Stimulated activated CD8-positive, alpha-beta memory T cell treated with anti-CD3 and anti-CD28 coated beads, Interleukin-15, amount 100 ng/mL, for 48 hours (primary cell): Measurements from ENCODE around the gene LIN52.

ENCODE experiments used
- DNase-seq, 2 donors: peaks; one replicate each; pipeline ENCODE4 v3.0.0-alpha.2; 2020; ENCODE audit warnings: low read depth in 2 of 2

Gene LIN52

GRCh38 chr14:74237441-74237840 lies 152.7 kb downstream of the LIN52 start:
- DNase-seq = no peak

DNA sequence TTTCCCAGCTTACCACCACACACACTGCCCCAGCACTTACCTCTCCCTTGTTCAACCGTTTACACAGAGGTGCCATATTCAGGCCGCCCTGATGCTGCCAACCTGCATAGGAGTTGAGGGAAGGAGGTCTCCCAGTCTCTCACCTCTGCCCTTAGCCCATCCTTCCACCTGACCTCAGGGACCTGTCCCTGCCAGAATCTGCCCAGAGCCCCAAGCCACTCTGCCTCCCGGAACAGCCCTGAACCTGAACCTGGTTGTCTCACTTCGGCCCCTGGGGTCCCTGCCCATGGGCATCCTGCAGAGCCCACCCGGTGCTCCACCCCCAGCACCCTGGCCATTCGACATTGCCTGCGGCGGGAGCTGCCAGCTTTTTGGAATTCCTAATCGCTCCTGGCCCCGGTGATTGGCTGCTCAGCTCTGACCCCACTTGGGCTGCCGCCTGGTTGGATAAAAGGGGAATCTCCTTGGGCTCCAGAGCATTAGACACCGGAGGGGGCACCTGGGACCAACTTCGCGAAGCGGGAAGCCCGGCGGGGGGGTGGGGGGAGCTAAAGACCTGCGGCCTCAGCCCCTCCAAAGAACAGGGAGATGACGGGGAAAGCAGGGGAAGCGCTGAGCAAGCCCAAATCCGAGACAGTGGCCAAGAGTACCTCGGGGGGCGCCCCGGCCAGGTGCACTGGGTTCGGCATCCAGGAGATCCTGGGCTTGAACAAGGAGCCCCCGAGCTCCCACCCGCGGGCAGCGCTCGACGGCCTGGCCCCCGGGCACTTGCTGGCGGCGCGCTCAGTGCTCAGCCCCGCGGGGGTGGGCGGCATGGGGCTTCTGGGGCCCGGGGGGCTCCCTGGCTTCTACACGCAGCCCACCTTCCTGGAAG lies 154.5 kb downstream of the LIN52 start, which contains the start of gene VSX2:
VSX2 (plus strand) TSS at position 476 of the 874 bp plus-strand sequence; CDS start at position 589, 113 bp downstream.
- no peak for DNase-seq

DNA sequence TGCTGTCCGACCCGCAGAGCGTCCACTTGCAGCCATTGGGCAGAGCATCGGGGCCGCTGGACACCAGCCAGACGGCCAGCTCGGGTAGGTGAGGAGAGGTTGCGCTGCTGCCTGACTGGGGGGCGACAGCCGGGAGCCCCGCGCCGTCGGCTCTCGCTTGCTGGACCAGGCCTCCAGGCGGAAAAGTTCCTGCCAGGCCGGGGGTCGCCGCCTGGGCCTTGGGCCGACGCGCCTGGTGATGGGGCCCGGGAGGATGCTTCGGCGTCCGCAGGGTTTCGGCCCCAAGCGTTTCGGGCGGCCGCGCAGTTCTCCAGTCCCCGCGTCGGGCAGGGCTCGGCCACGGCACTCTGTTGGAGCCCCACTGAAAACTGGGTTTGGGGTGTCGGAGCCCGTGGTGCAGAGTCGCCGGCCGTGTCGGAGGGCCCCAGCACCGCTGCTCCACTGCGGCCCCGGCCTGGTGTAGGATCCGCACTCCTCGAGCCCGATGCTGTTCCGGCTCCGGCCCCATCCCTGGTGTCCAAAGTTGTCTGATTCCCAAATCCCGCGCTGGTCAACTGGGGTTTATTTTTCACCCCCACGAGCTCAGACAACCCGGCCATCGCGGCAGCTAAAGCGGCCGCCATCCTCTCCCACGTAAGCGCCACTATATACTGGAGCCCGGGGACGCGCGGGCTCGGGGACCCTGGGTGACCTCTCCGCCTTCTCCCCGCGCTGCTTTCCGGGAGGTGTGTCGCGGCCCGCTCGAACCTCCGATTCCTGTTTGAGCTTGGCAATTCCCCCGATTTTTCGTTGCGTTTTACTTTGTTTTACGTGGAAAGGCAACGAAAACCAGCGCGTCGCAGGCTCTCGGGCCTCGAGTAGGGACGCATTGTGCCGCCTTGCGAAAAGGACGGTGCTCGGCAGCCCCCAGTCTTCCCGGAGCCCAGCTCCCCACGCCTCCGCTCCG lies 155.4 kb downstream of the LIN52 start:
- no peak for DNase-seq

- DNase-seq = no peak
Measured at GRCh38 chr14:74240794-74241651, 156.3 kb downstream of the LIN52 start.

DNA sequence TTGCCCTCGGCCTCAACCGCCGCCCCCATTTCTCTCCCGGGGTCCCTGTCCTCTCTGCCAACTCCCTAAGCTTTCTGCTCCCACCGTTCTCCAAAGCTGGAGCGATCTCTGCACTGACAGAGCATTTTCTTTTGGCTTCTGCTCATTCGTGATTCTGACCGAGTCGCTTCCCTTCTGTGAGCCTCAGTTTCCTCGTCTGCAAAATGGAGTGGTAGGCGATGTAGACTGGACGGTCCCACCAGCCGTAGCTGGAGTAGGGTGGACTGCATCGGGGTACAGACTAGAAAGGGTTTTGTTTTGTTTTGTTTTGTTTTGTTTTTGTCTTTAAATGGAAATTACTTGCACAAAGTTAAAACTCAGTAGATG lies 156.9 kb downstream of the LIN52 start:
- DNase-seq = no peak

- no peak for DNase-seq
Measured at GRCh38 chr14:74242021-74242779, 157.4 kb downstream of the LIN52 start.

GRCh38 chr14:74242780-74243042 lies 158.0 kb downstream of the LIN52 start:
- DNase-seq = no peak

GRCh38 chr14:74243051-74243450 lies 158.3 kb downstream of the LIN52 start:
- DNase-seq = no peak

GRCh38 chr14:74244115-74244514 lies 159.4 kb downstream of the LIN52 start:
- no peak for DNase-seq

DNA sequence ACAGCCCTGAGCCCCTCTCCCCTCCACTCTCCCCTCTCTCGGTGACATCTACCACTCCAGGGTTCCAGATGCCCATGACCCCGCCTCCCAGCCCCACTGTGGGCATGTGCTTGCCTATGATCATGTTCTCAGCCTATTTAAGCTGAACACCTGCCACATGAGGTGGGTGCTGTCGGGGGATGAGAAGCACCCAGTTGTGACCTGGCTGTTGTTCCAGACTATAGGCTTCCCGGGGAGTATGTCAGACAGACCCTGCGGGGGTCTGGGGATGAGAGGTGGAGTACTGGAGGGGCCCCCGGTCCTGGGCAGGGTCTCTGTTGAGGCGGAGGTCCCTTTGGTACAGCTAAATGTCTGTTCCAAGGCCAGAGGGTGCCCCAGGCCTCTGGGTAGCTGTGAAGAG lies 160.5 kb downstream of the LIN52 start:
- DNase-seq = no peak

DNA sequence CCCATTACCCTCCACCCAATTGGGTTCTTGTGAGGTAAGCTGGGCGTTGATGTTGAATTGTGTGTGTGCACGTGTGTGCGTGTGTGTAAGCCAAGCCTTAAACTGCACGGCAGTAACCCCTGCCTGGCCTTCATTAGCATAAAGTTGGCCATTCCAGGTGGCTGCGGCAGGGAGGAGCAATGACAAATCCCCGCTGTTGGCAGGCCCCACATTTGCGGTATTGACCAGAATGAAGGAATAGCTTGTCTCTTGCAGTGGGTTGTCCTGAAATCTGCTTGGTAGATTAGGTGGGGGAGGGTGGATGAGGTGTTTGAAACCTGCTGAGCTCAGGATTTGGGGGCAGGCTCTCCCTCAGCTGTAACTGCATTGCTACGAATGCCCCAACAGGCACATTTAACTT lies 161.8 kb downstream of the LIN52 start:
- no peak for DNase-seq

DNA sequence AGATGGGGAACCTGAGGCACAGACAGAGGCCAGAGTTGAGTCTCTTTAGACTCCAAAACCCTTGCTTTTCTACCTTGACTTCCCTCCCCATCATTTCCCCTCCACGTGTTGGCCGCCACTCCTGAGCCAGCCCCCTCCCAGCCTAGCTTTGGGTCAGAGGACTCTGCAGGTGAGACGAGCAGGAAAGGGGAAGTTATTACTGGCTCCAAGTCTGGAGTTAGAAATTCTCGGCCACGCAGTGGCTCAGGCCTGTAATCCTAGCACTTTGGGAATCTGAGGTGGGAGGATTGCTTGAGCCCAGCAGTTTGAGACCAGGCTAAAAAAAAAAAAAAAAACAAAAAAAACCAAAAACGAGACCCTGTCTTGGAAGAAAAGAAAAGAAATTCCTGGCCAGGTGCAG lies 163.3 kb downstream of the LIN52 start:
- no peak for DNase-seq

DNA sequence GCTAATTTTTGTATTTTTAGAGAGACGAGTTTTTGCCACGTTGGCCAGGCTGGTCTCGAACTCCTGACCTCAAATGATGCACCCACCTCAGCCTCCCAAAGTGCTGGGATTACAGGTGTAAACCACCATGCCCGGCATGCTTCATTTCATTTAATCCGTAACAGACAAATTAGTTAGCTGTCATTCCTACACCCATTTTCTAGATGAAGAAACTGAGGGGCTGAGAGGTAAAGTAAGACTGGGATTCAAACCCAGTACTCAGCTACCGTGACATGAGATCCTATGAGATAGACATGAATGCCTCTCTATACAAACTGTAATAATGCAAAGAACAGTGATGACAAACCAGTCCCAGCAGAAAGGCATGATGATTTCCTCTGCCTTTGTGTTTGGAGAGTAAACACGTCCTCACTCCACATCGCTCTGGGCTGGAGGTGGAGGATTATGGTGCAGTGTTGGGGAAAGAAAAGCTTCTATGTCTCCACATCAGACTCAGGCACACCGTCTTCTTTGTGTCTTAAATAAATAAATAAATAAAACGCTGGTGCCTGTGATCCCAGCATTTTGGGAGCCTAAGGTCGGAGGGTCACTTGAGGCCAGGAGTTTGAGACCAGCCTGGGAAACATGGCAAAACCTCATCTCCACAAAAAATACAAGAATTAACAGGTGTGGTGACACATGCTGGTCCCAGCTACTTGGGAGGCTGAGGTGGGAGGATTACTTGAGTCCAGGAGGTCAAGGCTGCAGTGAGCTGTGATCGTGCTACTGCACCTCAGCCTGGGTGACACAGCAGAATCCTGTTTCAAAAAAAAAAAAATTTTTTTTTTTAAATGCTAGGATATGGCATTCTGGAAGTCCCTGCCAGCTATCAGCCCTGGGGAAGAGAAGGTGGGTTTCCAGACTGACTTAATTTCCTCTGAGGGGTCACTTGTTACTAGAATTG lies 164.9 kb downstream of the LIN52 start:
- no peak for DNase-seq
